LNCaP clone FGC (cell line): ENCODE results near the gene CACNG5.

Experiments
- DNase-seq: peaks from one replicate; pipeline ENCODE4 v3.0.0-alpha.2; 2011; ENCODE audit warnings: low read depth
- H3K4me3 ChIP-seq: 2 replicates; pipeline ENCODE4 v1.5.1; 2011; ENCODE audit warnings: mild to moderate bottlenecking, low read depth, low read length, control low read depth
- TF ChIP-seq, protein P1 (sequence below): IDR thresholded peaks from 2 replicates; pipeline ENCODE4 v1.5.1; 2012; ENCODE audit warnings: mild to moderate bottlenecking; ENCODE audit not compliant: control insufficient read depth, insufficient read depth; ENCODE audit errors: extremely low read depth

Gene CACNG5

GRCh38 chr17:66831383-66832210 is 3.3 kb upstream of the CACNG5 start:
- H3K4me3 ChIP-seq: no peak overlapping the region
- DNase-seq: no peak
- TF ChIP-seq, protein P1, sequence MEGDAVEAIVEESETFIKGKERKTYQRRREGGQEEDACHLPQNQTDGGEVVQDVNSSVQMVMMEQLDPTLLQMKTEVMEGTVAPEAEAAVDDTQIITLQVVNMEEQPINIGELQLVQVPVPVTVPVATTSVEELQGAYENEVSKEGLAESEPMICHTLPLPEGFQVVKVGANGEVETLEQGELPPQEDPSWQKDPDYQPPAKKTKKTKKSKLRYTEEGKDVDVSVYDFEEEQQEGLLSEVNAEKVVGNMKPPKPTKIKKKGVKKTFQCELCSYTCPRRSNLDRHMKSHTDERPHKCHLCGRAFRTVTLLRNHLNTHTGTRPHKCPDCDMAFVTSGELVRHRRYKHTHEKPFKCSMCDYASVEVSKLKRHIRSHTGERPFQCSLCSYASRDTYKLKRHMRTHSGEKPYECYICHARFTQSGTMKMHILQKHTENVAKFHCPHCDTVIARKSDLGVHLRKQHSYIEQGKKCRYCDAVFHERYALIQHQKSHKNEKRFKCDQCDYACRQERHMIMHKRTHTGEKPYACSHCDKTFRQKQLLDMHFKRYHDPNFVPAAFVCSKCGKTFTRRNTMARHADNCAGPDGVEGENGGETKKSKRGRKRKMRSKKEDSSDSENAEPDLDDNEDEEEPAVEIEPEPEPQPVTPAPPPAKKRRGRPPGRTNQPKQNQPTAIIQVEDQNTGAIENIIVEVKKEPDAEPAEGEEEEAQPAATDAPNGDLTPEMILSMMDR: no peak

DNA sequence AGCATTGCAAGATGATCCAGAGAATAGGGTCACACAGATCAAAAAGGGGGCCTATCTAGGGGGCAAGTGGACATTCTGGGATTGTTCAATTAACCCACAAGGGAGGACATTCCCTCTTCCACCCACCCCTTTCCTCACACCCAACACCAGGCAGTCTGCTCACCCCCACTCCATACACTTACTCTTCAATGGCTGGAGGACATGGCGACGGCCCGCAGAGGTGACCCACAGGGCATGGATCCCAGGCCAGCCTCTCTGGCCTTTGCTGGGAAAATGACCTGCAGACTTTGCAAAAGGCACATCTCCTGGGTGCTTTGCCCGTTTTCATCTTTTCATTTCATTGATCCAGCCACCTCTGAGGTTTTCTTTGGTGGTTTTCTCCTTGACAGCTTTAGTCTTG is 1.7 kb upstream of the CACNG5 start:
- DNase-seq: no peak
- no peak overlapping the region for H3K4me3 ChIP-seq
- TF ChIP-seq, protein P1: no peak

DNA sequence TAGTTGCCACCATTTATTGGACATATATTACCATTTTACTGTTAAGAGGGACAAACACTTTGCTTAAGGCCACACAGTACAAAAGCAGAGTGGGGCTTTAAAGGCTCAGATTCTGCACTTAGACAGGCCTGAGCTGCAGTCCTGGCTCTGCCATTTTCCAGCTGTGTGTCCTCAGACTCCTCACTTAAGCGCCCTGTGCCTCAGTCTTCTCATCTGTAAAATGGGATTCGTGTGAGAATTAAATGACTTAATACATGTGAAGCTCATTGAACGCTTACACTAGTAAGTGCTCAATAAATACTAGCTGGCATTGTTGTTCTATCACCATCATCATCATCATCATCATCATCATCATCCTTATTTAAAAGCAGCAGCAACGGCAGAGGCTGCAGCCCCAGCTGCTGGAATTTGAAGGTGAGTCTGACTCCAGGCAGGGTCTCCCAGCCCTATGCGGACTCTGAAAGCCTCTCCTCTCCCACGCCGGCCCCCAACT is 445 bp upstream of the CACNG5 start:
- no peak overlapping the region for H3K4me3 ChIP-seq
- no peak for DNase-seq
- TF ChIP-seq, protein P1: no peak

- DNase-seq: no peak
- TF ChIP-seq, protein P1: no peak
- no peak overlapping the region for H3K4me3 ChIP-seq
Observed at GRCh38 chr17:66835476-66835875, 559 bp downstream of the CACNG5 start.

DNA sequence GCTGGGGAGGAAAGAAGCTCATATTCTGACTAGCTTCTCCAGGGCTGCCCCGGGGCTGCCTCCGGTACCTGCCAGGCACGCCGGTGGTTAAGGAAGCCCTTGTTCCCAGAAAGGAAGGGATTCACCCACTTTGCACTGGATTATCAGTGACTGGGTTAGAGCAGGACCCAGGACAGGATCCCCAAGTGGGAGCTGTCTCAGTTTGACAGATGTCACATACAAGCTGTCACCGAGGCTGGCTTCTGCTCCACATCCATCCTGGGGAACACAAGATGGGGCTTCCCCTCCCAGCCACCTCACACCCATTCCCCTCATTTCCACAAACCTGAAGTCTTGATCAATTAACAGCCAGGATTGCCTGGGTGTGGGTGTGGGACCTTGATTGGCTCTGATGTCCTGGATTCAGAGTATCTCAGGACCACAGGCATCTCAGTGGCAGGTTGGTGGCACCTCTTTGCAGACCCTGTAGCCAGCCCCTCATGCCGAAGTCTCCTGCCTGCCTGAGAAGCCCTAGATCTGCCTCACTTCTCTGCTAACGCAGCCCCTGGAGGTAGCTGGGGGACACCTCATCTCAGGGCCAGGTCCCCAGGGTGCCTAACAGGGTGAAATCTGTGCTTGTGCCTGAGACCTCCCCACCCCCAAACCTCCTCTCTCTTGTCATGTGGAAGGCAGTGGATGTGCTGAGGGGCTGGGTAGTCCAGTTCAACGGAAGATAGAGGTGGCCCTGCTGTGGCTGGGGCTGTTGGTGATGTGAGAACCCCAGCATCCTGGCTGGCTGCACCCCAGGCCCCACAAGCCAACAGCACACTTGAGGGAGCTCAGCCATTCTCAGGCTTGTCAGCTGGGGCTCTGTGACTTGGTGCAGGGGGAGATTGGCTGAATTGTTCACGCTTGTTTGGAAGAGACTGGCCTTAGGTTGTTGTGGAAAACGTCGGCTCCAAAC is 1.4 kb downstream of the CACNG5 start:
- H3K4me3 ChIP-seq: no peak overlapping the region
- DNase-seq: no peak
- TF ChIP-seq, protein P1: no peak

DNA sequence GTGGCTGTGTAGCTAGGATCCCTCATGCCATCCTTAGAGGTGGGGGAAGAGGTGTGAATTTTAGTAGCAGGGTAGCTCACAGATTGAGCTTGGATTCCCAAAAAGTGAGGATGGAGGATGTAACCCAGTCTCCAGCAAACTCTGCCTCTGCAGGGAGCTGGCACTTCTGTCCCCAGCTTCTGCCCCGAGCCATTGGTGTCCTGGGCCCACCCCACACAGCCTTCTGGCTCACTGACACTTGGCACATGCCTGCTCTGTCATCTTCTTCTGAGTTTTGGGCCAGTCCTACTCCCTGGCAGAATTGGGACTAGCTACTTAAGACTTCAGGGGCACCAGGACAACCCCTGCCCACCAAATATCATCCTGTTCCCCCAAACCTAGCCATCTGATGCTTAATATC is 2.3 kb downstream of the CACNG5 start:
- TF ChIP-seq, protein P1: no peak
- DNase-seq: no peak
- H3K4me3 ChIP-seq: no peak overlapping the region
